Hepatocyte (in vitro differentiated cells): ENCODE results near the gene DUOXA1.

Experiments
- EZH2phosphoT487 ChIP-seq: fragments of 200-600 bp; sonication (generic); IDR thresholded peaks from one replicate; pipeline ENCODE4 v1.6.1; 2018; ENCODE audit warnings: antibody characterized with exemption, mild to moderate bottlenecking, low read depth, moderate library complexity; ENCODE audit not compliant: unreplicated experiment, severe bottlenecking
- TF ChIP-seq, protein P1 (sequence below): fragments of 200-600 bp; sonication (generic); IDR thresholded peaks from 2 replicates; pipeline ENCODE4 v1.5.1; 2016; ENCODE audit warnings: antibody characterized with exemption, mild to moderate bottlenecking; ENCODE audit not compliant: poor library complexity

DNA sequence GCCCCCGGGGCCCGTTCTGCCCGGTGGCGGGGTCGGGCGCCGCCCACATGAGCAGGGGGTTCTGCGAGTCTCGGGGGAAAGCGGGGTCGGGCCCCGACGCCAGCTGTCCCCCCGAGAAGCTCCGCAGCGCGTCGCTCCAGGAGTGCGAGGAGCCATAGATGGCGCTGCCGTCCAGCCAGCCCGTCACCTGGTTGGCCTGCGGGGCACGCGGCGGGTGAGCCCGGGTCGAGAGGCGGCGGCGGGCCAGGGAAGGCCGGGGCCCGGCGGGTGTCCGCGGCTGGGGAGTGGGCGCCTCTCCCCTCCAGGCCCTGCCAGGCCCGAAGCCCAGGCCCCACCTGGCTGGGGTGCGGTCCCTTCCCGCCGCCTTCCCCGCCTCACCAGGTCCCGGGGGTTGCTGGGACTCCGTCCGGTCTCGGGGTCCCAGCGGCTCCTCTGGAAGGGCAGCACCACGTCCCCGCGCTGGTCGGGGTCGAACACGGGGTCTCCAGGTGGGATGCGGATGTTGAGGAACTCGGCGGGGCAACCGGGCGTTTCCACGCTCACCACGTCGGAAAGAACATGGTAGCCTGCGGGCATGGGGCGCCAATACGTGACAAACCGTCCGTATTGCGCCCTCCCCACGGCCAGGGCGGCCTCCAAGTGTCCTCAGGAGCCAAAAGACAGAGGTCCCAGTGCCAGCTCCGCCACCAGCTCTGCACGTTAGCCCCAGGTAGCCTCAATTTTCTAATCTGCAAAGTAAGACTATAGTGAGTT is 18.1 kb downstream of the DUOXA1 start:
- TF ChIP-seq EZH2phosphoT487: peak; percentile 46
- TF ChIP-seq, protein P1, sequence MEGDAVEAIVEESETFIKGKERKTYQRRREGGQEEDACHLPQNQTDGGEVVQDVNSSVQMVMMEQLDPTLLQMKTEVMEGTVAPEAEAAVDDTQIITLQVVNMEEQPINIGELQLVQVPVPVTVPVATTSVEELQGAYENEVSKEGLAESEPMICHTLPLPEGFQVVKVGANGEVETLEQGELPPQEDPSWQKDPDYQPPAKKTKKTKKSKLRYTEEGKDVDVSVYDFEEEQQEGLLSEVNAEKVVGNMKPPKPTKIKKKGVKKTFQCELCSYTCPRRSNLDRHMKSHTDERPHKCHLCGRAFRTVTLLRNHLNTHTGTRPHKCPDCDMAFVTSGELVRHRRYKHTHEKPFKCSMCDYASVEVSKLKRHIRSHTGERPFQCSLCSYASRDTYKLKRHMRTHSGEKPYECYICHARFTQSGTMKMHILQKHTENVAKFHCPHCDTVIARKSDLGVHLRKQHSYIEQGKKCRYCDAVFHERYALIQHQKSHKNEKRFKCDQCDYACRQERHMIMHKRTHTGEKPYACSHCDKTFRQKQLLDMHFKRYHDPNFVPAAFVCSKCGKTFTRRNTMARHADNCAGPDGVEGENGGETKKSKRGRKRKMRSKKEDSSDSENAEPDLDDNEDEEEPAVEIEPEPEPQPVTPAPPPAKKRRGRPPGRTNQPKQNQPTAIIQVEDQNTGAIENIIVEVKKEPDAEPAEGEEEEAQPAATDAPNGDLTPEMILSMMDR: no peak
